Sigmoid colon (tissue), 4 donors: ENCODE results near the gene GPR108.
"Not testable (repeated sequence)": the region's sequence is repeated elsewhere in the genome, so short reads cannot be mapped to it uniquely, and the experiment has no call there.

Source experiments
- CTCF ChIP-seq, 4 experiments: fragments of 450-650 bp in 3 of 4; fragments of 200-600 bp in 1 of 4; IDR thresholded peaks; one replicate each; pipeline ENCODE4 v1.5.1; 2016 to 2019; ENCODE audit warnings: antibody characterized with exemption in 4 of 4, mild to moderate bottlenecking in 3 of 4, moderate library complexity in 2 of 4
- POLR2A ChIP-seq, 2 donors: fragments of 450-650 bp; IDR thresholded peaks; one replicate each; pipeline ENCODE4 v1.6.1; 2016; ENCODE audit warnings: antibody characterized with exemption in 2 of 2, mild to moderate bottlenecking in 2 of 2, moderate library complexity in 2 of 2
- POLR2AphosphoS5 ChIP-seq, 4 donors: sonication (generic); formaldehyde crosslinking; IDR thresholded peaks; one replicate each; pipeline ENCODE4 v1.6.1; 2017; ENCODE audit warnings: antibody characterized with exemption in 4 of 4

GRCh38 chr19:6762253-6762797 is 24.9 kb upstream of the GPR108 start:
- not testable (repeated sequence) for TF ChIP-seq CTCF, POLR2AphosphoS5, POLR2A (IDR thresholded peaks at IDR 0.05)
